Colonic mucosa (tissue), 4 donors: ENCODE results near the gene IL7R. TPM values are rescaled to one million over a fixed set of nuclear protein-coding genes. Genes with fewer than 3 reads are reported as not detected.

Experiments used
- DNase-seq: peaks from one replicate; pipeline ENCODE4 v3.0.0-alpha.2; 2020
- H3K27ac ChIP-seq: fragments of 200-600 bp; one replicate; pipeline ENCODE4 v1.8.0; 2021
- H3K27me3 ChIP-seq: fragments of 200-600 bp; one replicate; pipeline ENCODE4 v1.8.0; 2021
- H3K36me3 ChIP-seq: fragments of 200-600 bp; one replicate; pipeline ENCODE4 v1.8.0; 2021
- H3K4me1 ChIP-seq: fragments of 200-600 bp; one replicate; pipeline ENCODE4 v1.8.0; 2021; ENCODE audit warnings: mild to moderate bottlenecking
- H3K4me3 ChIP-seq: fragments of 200-600 bp; one replicate; pipeline ENCODE4 v1.8.0; 2021
- H3K9ac ChIP-seq, 2 donors: one replicate each; pipeline ENCODE4 v1.7.0; 2013; ENCODE audit warnings: control low read depth in 2 of 2, low read depth in 2 of 2, low read length in 2 of 2
- H3K9me3 ChIP-seq: fragments of 200-600 bp; one replicate; pipeline ENCODE4 v1.8.0; 2021
- intact Hi-C: fragments of 100-400 bp; cut with DNase I; formaldehyde crosslinking; loops from one replicate; pipeline ENCODE4 v1.14.1; 2022
- total RNA-seq, 2 donors: library from RNA; stranded (reverse); fragmentation: NEBNext Ultra II Directional in 1 of 2; extraction: Animal tissue kit (Norgen Biotek cat#: 25700) in 1 of 2; gene quantifications; one replicate each; pipeline ENCODE4 v1.2.1, GENCODE V29; 2021
- TF ChIP-seq, protein P1 (sequence below): fragments of 200-600 bp; IDR thresholded peaks from one replicate; pipeline ENCODE4 v1.8.0; 2022; ENCODE audit warnings: antibody characterized with exemption, mild to moderate bottlenecking
- donor health status: healthy.
- donor health status: DM: no; HTN: no; CAD: no.
- donor health status: DM: no; HTN: no; CAD: no.

The IL7R gene
- total RNA-seq, 2 donors from 2014 or later, result 4.6 to 6.1 TPM

DNA sequence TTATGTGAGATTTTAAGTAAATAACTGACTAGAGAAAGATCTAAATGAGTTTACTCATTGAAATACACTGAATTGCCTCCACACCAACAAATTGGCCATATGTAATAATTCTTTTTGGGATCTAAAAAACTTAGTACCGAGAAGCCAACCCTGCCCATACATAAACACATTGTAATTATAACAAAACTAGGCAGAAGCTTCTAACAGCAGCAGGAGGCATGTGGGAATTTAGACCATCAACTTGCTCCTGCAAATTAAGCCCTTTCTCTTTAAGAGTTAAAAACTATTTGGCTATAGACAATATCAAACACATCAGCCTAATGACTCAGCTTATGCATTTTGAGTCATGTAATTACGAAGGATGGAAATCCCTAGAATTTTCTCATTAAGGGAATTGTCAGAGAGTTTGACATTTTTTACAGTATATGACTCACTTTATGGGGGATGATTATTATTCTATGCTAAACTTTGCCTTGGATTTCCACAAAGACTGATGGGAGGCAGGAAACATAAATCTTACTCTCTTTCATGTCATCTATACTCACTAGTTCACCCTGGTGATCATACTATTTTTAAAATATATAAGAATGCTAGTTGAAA lies 1.0 kb downstream of the IL7R start:
- Histone ChIP-seq H3K27ac (peak overlapping the region; percentile 28), H3K9ac (no peak overlapping the region)
- intact Hi-C loops, result no loop called here

GRCh38 chr5:35859101-35859661 lies 2.5 kb downstream of the IL7R start:
- peak overlapping the region; percentile 1 for H3K4me3 ChIP-seq
- no peak overlapping the region for H3K27ac ChIP-seq
- intact Hi-C loops, result no loop called here
- no peaks in the 10 kb centered on the region for H3K27me3 ChIP-seq
- TF ChIP-seq, protein P1, sequence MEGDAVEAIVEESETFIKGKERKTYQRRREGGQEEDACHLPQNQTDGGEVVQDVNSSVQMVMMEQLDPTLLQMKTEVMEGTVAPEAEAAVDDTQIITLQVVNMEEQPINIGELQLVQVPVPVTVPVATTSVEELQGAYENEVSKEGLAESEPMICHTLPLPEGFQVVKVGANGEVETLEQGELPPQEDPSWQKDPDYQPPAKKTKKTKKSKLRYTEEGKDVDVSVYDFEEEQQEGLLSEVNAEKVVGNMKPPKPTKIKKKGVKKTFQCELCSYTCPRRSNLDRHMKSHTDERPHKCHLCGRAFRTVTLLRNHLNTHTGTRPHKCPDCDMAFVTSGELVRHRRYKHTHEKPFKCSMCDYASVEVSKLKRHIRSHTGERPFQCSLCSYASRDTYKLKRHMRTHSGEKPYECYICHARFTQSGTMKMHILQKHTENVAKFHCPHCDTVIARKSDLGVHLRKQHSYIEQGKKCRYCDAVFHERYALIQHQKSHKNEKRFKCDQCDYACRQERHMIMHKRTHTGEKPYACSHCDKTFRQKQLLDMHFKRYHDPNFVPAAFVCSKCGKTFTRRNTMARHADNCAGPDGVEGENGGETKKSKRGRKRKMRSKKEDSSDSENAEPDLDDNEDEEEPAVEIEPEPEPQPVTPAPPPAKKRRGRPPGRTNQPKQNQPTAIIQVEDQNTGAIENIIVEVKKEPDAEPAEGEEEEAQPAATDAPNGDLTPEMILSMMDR, result no peak
- no peaks in the 10 kb centered on the region for H3K9me3 ChIP-seq
- no peak for DNase-seq
- H3K36me3 ChIP-seq, result no peaks in the 10 kb centered on the region
- no peaks in the 10 kb centered on the region for H3K4me1 ChIP-seq
- H3K9ac ChIP-seq, result no peak overlapping the region

More for the DNA sequence above, 1.0 kb downstream of the IL7R start:
- Histone ChIP-seq H3K4me1 (no peaks in the 10 kb centered on the region), H3K27me3 (no peaks in the 10 kb centered on the region), H3K9me3 (no peaks in the 10 kb centered on the region), H3K36me3 (no peaks in the 10 kb centered on the region), H3K4me3 (no peak overlapping the region)
- no peak for DNase-seq
- TF ChIP-seq, protein P1, result no peak

- Histone ChIP-seq H3K4me3 (no peak overlapping the region), H3K27me3 (no peaks in the 10 kb centered on the region), H3K36me3 (no peaks in the 10 kb centered on the region), H3K27ac (no peak overlapping the region), H3K9me3 (no peaks in the 10 kb centered on the region), H3K9ac (no peak overlapping the region), H3K4me1 (no peaks in the 10 kb centered on the region)
- DNase-seq, result no peak
- intact Hi-C loops, result no loop called here
- TF ChIP-seq, protein P1, result no peak
Observed at GRCh38 chr5:35860686-35861085, 4.0 kb downstream of the IL7R start.

DNA sequence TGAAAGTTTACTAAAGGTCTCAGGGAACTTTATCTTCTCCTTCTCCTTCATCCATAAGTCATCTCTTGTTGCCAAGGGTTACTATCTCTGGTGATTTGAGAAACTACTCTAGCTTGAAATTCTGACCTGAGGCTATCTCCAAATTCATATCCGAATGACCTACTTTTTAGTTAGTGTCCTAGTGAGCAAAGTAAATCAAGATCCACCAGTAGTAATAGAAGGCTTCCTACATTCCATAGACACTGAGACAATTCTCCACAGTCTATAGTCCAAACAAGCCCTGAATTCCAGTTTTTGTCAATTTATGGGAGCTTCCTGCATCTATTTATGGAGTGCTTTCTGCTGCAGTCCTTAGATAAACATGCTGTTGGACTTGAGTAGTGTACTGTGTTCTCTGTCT lies 5.0 kb downstream of the IL7R start:
- intact Hi-C loops, result no loop called here
- H3K9me3 ChIP-seq, result no peaks in the 10 kb centered on the region
- H3K4me1 ChIP-seq, result no peaks in the 10 kb centered on the region
- no peak overlapping the region for H3K4me3 ChIP-seq
- H3K36me3 ChIP-seq, result no peaks in the 10 kb centered on the region
- no peaks in the 10 kb centered on the region for H3K27me3 ChIP-seq
- no peak overlapping the region for H3K27ac ChIP-seq
- TF ChIP-seq, protein P1, result no peak
- no peak for DNase-seq
- H3K9ac ChIP-seq, result no peak overlapping the region

DNA sequence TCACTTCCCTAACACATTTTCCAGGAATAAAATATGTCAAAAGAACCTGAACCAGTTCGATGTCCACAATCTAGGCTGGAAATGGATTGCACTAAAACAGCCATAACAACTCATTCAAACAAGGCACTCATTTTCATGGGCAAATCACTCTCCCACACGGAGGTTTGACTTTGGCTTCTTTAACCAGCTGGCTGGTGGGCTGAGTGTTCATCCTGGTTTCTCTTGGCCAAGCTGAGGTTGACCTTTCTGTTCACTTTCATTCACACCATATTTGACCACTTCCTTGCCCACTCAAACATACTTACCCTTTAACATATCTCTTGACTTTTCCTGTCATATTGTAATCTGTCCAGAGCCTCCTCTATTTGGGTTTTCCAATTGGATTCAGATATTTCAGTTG lies 5.4 kb downstream of the IL7R start:
- Histone ChIP-seq H3K4me1 (no peaks in the 10 kb centered on the region), H3K36me3 (no peaks in the 10 kb centered on the region), H3K27ac (no peak overlapping the region), H3K27me3 (no peaks in the 10 kb centered on the region), H3K9ac (no peak overlapping the region), H3K4me3 (no peak overlapping the region), H3K9me3 (no peaks in the 10 kb centered on the region)
- TF ChIP-seq, protein P1, result no peak
- no peak for DNase-seq
- intact Hi-C loops, result no loop called here
